Superior temporal gyrus (tissue), 1 donor: Measurements from ENCODE around the gene CUBN.
A peak's percentile ranks its signal among the peaks of the same experiment; 100 is the strongest.
"Not testable (repeated sequence)": the region's sequence is repeated elsewhere in the genome, so short reads cannot be mapped to it uniquely, and the experiment has no call there.

ENCODE experiments used
- DNase-seq: peaks from one replicate; pipeline ENCODE4 v3.0.0-alpha.2; 2016; ENCODE audit errors: extremely low spot score

The CUBN gene

DNA sequence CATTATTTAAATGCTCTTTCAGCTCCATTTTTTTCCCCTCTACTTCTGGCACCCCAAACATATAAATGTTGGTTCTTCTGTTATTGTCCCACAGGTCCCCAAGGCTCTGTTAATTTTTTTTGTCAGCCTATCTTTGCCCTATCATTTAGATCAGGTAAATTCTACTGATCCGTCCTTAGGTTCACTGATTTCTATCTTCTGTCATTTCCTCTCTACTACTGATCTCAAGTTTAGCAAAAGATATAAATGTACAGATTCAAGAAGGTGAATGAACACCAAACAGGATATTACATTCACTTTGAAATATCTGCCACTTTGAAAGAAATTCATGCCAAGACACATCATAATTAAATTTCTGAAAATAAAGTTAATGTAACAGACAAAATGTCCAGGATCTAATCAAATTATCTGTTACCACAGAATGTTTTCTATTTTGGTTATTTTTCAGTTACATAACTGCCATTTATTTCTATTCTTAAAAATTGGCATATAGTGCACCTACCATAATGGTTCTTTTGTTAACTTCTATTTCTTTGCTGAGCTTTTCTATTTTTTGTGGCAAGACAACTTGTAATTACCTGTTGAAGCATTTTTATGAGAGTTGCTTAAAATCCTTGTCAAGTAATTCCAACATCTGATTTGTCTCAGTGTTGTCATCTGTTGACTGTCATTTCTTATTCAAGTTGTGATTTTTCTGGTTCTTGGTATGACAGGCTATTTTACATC is 12.1 kb upstream of the CUBN start:
- no peak for DNase-seq

DNA sequence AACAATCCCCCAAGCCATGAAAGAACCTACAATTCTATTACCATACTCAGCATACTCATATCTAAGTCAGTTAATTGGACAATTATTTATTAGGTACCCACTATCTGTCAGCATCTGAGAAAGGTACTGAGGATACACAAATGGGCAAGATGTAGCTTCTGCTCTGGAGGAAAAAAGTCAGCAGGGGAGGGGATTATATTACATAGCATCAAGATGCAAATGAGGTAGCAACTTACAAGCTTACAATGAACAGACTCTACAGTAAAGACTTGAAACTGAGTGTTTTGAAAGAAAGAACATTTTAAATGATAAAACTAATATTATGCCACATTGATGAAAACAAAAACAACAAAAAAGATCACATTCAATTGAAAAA is 10.8 kb upstream of the CUBN start:
- no peak for DNase-seq

DNA sequence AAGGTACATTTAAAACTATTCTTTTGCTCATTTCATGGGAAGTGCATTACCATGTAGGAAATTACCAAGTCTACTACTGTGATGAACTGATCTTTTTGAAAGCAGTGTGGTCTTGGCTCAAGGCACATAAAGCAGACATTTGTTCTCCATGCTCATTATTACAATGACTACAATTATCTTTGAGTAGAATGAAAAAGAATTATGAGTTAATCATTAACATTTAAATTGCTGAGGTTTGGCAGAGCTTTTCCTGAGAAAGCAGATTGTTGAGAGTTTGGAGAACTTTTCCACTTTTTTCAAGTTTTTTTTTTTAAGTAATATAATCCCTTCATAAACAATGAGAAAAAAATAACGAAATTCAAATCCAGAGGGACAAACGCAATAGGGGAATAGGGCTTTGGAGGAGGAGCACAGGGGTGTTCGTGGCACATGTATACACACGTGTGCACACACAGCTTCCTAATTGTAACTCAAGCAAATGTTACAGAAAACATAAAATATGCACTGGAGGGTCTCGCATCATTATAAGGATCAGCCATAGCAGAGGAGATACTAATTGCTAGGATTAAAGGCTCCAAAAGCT is 8.9 kb upstream of the CUBN start:
- DNase-seq: no peak

DNA sequence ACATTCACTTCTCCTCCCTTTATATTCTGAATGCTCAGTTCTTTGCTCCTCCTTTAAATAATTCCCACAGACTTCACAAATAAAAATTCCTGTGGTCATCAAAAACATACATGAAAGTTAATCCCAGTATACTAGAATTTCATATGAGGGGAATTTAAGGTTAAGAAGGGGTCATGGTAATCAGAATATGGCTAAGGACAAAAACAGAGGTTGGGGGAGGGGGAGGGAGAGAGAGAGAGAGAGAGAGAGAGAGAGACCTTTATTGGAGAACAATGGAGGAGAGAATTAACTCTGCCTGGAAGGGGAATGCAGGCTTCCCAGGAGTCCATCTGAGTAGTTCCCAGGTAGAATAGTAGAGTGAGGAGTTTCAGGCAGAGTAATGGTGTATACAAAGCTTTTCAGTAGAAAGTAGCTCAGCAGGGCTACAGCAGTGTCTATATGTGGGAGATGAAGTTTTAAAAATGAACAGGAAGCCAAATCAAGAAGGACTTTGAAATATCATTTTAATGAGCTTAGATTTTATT is 5.2 kb upstream of the CUBN start:
- no peak for DNase-seq

DNA sequence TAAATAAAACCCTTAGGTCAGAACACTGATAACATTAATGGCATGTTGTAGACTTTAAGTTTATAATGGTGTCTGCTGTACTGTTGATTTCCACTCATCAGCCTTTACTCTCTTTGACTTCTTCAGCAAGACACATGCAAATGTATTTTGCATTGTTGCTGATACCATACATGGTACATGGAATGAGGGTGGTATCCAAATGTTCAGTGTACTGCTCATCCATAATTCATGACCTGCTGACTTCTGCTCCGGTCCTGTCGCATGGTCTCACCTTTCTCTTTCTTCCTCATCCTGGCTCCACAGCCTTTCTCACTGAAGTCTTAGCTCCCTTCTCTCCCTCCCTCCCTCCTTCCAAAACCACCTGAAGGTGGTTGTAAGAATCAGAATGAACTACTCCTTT is 4.7 kb upstream of the CUBN start:
- no peak for DNase-seq

DNA sequence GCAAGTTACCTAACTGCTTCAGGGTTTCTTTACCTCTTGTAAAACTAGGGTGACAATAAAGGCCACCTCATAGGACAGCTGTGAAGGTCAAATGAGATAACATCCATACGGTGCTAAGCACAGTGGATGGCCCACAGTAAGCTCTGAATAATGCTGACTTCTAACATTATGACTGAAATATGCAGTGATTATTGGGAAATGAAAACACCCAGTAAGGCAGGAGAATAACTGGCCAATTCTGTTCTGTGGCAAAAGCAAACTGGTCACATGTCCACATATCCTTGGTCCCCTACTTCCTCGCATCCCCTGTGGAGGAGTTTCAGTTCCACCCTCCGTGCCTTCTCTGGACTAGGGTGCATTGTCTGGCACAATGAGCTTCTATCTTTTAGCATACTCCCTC is 1.4 kb downstream of the CUBN start:
- DNase-seq: no peak

DNA sequence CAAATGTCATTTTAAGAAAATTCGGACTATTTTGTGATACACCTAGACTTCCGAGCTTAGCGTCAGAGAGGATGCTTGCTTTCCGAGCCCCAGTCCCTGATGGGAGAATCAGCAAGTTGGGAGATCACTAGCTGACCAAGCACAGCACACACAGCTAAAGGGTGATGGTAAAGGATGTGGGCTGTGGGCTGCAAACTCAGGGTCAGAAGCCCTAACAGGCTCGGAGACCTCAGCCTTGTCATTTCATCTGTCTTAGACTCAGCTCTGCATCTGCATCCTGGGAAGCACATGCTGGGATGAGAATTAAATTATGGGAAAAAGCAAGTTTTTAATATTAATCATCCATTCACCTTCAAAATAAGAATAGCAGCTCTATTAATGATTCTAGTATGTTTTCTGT is 3.3 kb downstream of the CUBN start:
- no peak for DNase-seq

DNA sequence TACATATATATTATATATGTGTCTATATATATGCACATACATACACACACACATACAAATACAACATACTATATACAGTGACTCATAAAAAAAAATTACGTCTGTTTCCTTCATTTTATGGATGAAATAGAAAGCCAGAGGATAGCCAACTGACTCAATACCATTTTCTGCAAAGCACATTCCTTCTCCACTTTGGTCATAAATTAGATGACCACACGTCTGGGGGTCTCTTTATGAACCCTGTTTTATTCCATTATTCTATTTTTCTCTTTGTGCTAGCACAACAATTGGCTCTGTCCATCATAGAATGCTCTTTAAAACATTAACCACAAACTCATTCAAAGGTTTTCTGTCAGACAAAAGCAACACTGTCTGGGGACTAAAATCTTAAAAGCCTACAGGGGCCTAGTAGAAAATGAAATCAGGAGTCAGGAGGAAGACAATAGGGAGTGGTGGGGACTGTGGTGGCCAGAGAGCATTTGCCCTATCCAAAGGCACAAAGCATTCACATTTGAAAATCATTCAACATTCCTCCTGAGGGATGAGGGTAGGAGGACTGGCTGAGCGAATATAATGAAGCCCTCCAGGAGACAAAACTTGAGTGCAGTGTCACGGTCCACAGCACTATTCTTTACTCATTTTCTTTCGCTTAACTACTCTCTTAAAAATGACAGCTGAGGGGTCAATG is 4.3 kb downstream of the CUBN start:
- DNase-seq: no peak

DNA sequence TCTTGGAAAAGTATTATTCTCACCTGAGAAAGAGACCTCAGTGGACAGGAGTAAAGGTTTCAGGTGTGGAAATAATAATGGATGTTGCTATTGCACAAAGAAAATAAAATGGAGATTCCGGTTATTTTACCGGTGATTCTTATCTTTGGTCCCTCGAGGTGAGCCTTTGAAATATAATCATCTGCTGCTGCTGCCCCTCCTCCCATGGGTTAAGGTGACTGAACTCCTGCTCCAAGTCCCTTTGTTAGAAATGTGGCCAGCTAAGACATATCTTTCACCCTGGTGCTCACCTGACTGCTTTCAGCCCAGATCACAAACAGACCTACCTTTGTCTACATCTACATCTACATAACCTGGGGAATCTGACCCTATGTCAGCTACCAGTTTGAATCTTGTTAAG is 5.7 kb downstream of the CUBN start:
- DNase-seq: no peak

DNA sequence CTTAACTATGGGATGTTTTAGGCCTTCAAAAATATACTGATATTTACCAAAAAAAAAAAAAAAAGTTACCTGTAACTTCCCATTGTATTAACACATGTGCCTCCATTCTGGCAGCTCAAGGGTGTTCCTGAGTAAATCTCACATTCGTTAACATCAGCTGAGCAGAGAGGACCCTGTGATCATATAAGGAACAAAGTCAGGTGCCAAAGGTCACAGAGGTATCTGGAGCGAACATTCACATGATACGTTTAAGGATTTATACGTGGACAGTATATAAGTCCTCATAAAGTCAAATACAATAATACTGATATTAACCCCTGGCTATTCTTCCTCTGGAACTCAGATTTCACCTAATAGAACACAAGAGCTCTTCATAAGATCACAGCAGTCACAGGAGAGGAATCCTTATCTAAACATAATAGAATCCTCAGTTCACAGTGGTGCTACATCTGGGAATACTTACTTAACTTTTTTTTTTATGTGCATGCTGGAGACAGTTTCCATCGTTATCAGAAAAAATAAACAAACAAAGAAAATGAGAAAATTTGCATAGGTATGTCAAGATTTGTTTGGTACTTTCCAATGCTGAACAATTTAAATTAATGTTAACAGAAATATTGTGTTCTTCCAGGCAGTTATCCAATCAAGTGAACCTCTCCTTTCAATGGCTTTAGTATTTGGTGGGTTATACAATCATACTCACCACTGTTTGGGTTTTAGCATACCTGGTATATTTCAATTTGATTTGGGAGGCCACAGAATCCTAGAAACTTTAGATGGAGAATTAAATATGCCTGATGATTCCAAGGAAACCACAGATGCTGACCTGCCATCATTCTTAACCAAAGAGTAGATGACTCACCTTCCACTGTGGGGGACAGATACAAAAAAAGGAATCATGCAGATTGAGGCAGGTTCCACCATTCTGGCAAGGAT is 6.6 kb downstream of the CUBN start:
- no peak for DNase-seq

DNA sequence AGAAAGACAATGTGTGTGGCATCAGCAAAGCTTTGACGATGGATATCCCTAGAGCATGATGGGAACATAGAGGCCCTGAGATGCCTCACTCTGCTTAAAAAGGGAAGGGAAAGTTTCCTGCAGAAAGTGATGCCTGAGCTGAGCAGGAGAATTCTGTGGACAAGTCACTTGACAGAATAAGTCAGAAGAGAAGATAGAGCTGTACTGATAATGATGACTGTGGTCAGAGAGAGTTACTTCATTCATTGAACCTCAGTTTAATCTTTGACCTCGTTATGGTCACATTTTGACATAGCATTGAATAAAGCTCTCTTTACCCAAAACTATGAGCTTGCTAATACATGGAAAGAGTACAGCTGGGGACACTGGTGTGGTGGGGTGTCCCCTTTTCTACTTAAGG is 7.6 kb downstream of the CUBN start:
- DNase-seq: no peak

DNA sequence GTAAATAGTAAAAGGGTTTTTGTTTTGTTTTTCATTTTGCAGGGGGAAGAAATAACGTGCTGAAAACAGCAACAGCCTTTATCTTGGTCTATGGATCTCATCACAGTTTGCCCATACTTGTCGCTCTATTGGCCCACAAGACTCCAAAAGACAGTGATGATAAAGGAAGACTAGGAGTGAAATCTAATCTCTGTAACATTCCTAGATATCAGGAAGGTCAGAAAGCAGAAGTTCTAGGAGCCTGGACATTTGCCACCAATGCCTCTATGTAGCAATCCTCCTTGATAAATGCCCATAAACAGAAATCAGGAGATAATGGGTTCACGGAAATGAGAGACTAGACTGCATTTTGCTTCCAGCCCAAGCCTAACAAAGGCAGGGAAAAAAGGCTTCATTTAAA is 8.9 kb downstream of the CUBN start:
- DNase-seq: no peak

DNA sequence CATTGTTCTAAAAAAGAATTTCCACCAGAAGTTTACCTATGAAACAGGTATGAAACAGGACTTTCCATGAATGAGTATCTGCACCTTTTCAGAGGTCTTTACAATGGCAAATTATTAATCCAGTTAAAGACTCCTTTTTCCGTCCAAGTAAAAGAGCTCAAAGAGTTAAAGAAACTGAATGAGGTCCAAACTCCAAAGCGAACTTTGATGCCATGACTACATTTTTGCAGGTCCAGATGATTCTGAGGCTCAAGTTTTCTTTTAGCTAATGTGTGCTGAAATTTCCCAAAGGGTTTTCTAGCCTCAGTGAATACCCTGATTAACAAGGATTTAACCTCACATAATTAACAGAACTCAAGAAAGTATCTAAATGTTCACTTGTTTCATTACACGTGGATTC is 9.8 kb downstream of the CUBN start:
- DNase-seq: no peak

DNA sequence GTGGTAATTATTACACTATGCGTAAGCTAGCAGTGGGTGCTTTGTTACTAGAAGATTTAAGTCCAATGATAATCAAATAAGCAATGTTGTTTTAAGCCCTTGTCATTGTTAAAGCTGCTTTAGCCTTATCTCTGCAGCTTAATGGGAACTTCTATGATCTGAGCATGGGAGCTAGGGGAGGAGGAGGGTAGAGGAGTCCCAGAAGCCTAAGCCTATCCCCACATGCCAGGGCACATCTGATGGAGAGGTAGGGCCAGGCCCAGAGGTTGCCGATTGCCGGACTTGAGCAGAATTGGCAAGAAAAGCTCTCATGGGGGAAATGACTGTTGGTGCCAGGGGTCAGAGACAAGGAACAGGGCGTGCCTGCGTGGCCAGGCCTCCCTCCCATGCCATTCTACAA is 13.4 kb downstream of the CUBN start:
- DNase-seq: no peak

DNA sequence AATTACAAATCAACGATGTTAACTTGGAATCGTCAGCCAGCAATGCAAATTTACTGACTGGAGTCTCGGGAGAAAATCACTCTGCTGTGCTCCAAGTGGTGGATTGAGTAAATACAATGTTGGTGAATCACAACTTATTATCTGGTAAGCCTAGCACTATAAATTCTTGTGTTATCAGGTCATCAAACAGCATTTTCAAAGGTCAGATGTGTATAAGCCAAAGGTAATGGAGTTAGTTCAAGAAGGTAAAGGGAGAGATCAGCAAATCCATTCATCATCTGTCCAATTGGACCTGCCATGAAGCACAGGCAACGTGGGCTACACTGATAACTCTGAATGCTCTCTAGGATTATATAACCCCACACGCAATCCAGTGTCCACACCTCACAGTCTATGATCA is 13.9 kb downstream of the CUBN start:
- no peak for DNase-seq

DNA sequence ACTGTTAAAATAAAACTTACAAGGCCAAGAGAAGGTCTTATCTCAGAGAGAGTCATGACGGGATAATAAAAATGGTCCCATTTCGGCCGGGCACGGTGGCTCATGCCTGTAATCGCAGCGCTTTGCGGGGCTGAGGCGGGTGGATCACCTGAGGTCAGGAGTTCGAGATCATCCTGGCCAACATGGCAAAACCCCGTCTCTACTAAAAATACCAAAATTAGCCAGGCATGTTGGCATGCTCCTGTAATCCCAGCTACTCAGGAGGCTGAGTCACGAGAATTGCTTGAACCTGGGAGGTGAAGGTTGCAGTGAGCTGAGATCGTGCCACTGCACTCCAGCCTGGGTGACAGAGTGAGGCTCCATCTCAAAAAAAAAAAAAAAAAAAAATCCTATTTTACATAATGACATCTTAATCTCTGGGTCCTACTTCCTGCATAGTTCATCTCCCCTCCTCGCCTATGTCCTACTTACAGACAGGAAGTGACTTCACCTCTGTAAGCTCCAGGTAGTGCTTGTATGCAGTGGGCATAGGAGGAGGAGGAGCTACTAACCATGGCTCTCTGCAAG is 14.7 kb downstream of the CUBN start:
- DNase-seq: not testable (repeated sequence)

DNA sequence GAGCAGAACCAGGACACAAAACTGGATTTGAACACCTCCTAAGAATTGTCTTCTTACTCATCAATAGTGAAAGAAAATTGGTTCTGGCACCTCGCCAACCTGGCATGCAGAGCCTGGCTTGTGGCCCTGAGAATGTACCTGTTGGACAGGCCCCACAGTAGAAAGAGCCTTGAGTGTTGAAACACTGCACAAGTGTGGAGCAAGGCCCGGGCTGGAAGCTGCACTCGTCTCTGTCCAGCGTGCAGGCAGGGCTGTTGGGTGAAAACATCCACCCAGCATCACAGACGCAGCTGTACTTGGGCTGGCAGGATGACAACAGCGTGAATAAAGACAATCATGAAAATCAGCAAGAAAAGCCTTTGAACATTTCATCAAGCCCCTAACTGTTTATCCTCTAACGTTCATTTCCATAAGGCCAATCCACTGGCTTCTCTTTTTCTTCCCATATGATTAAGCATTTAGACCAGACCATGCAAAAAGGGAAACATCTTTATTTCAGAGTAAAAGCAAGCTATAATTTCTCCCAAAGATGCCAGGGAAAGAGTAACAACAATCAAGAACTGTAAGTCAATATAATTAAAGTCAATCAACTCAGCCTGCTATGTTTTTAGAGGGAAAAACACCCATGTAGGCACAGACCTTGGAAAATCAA is 15.6 kb downstream of the CUBN start:
- DNase-seq: peak; percentile 27

DNA sequence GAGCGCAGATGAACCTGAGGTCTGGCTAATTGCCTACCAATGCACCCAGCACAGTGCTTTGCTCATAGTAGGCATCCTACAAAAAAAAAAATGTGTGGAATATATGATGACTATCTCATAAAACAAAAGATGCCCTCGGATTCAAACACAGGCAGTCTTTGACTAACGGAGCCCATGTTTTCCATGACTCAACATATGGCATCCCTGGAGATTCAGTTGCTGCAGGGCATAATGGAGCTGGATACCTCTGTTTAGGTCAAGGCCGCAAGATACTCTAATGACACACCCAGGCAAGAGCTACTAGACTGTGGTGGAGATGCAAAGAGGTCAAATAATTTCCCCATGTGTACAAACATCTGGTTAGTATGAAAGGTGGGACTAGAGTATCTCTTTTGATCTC is 16.3 kb downstream of the CUBN start:
- DNase-seq: no peak

DNA sequence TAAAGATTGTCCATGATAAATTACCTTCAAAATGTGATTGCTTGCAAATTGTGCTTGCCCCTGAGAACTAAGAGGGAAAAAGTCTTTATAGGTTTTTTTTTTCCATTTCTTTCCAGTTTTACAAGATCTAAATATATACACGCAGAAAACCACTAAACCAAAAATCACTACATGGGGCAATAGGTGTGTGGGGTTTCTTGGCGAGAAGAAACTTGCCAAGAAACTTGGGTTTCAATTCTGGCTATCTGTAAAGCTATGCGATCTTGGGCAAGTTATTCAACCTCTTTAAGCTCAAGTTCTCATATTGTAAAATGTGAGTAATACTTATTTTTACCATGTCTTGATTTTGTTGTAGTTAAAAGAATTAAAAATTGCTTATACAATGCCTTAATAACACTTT is 17.0 kb downstream of the CUBN start:
- DNase-seq: no peak

DNA sequence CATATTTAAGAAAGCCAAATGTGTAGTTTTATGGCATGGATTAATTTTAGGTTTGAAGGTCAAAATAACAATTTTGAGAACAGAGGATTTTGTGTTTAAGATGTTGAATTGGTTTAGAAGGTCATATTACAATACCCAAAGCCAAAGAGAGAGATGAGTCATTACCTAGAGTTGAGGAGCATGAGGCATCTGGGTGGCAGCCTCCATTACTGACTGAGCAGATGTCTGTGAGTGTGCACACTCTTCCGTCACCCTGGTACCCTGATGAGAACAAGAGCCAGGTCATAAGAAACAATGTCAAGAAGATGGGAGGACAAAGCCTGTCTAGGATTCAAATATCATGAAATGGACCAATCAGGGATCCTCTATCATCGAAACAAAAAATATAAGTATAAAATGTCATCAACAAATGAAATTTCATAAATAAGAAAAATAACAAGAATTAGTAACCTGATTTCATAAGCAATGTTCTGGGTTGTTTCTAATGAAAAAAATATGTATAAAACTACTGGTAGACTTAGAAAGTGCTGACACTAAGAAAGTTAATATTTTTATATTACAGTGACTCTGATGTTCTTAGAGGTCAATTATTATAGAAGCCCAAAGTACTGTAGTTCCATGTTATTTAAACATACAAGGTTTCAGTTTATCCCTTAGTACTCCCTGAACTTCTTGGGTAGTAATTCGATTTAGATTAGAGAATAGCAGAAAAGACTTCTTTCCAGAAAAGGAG is 20.0 kb downstream of the CUBN start:
- DNase-seq: no peak

DNA sequence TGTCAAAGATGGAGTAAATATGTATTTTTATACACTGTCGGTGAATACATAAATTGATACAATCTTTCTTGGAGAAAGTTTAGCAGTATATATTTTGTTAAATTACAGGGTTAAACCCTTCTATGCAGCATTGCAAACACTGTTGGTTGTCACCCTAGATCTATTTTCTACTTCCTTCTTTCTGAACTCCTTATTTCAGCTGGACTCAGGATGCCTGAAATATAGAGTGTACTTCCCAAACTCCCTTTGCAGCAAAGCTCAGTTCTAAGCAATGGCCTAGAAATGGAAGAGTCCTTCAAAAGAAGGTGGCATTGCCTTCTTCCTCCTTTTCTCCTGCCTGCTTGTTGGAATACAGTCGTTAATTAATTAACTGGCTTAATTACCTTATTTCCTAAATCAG is 20.6 kb downstream of the CUBN start:
- DNase-seq: no peak
